Memory B cell (primary cell): ENCODE data around the gene RSBN1.

ENCODE experiments used
- ATAC-seq: fragments of 150-1000 bp; cut with Tn5 transposase; 2 replicates; pipeline ENCODE4 v1.10.0; 2021; ENCODE audit warnings: low read depth, mild to moderate bottlenecking, moderate library complexity
- DNase-seq, 2 donors: peaks; one replicate each; pipeline ENCODE4 v3.0.0; 2022; ENCODE audit warnings: low spot score in 2 of 2
- H3K27ac Mint-ChIP-seq: one replicate; pipeline ENCODE4 v1.8.0; 2022; ENCODE audit warnings: mild to moderate bottlenecking, moderate library complexity, mixed read lengths
- H3K27me3 Mint-ChIP-seq: one replicate; pipeline ENCODE4 v1.8.0; 2022; ENCODE audit warnings: mixed read lengths
- H3K36me3 Mint-ChIP-seq: one replicate; pipeline ENCODE4 v1.8.0; 2022; ENCODE audit warnings: mild to moderate bottlenecking, mixed read lengths
- H3K4me1 Mint-ChIP-seq: one replicate; pipeline ENCODE4 v1.8.0; 2022; ENCODE audit warnings: mixed read lengths
- H3K4me3 Mint-ChIP-seq: one replicate; pipeline ENCODE4 v1.8.0; 2022; ENCODE audit warnings: mild to moderate bottlenecking, moderate library complexity, mixed read lengths
- H3K9me3 Mint-ChIP-seq: one replicate; pipeline ENCODE4 v1.8.0; 2022; ENCODE audit warnings: mixed read lengths

RSBN1 gene

GRCh38 chr1:113805256-113805531, 7.1 kb downstream of the RSBN1 start:
- Mint-ChIP-seq H3K27ac (no peak overlapping the region), H3K4me1 (peaks cover 35% of the 10 kb centered on the region), H3K36me3 (peaks cover 10% of the 10 kb centered on the region), H3K9me3 (no peaks in the 10 kb centered on the region), H3K27me3 (no peaks in the 10 kb centered on the region), H3K4me3 (no peak overlapping the region)
- DNase-seq (no peak), ATAC-seq (no peak)

DNA sequence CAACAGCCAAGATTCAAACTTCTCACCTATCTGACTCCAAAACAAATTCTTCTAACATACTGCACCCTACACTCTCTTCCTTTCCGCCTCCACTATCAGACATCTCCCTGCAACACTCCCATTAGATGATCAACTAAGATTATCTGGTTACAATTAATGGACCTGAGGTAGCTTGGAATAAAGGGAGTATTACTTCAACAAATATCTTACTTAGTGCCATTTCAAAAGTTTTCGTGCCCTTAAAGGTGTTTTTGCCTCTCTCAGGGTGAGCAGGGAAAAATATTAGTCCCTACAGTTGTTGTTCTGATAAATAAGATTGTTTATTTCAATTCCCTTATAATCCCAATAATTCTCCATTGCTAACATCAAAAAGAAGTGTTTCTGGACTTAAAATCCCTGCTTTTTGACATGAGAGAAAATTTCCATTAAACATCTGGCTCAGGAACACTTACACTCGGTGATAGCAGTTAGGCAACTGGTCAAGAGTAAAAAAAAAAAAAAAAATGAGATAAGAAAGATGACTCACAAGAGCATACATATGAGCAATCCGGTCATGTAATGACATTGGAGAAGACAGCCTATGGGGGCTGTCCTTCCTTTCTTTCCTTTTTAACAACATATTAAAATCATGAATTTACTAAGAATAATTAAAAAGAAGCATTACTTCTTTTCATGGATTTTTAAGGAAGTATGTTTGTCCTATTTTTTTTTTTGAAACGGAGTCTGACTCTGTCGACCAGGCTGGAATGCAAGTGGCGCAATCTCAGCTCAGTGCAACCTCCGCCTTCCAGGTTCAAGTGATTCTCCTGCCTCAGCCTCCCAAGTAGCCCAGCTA, 7.6 kb downstream of the RSBN1 start:
- DNase-seq (no peak), ATAC-seq (no peak)
- Mint-ChIP-seq H3K4me1 (peaks cover 31% of the 10 kb centered on the region), H3K4me3 (no peak overlapping the region), H3K36me3 (peaks cover 10% of the 10 kb centered on the region), H3K27me3 (no peaks in the 10 kb centered on the region), H3K9me3 (no peaks in the 10 kb centered on the region), H3K27ac (no peak overlapping the region)

DNA sequence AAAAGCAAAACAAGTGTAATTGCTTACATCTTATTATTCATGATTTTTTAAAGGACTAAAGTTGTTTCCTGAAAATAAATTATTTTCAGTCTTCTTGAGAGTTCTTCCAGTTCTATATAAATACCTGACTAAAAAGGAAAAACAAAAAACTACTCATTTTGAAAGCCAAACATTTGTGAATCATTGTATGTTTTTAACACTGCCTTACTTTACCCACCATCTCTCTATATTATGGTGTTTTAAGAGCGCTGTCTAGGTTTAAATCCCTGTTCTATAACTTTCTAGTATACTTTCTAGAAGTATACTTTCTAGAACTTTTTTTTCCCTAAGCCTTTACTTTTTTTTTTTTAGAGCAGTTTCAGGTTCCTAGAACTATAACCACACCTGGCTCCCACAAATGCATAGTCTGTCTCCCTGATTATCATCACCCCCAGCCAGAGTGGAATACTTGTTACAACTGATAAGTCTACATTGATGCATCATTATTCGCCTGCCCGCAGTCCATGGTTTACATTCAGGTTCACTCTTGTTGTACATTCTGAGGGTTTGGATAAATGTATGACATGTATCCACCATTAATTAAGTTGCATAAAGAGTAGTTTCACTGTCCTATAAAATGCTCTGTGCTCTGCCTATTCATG, 9.8 kb downstream of the RSBN1 start:
- Mint-ChIP-seq H3K27me3 (no peaks in the 10 kb centered on the region), H3K9me3 (no peaks in the 10 kb centered on the region), H3K27ac (no peak overlapping the region), H3K4me1 (peaks cover 27% of the 10 kb centered on the region), H3K4me3 (no peak overlapping the region), H3K36me3 (peaks cover 10% of the 10 kb centered on the region)
- ATAC-seq (no peak), DNase-seq (no peak)

GRCh38 chr1:113800487-113800886, 11.8 kb downstream of the RSBN1 start:
- H3K27ac Mint-ChIP-seq: no peak overlapping the region
- H3K4me3 Mint-ChIP-seq: no peak overlapping the region
- H3K9me3 Mint-ChIP-seq: no peaks in the 10 kb centered on the region
- no peak for ATAC-seq
- peaks cover 14% of the 10 kb centered on the region for H3K36me3 Mint-ChIP-seq
- no peaks in the 10 kb centered on the region for H3K27me3 Mint-ChIP-seq
- H3K4me1 Mint-ChIP-seq: peaks cover 21% of the 10 kb centered on the region
- DNase-seq: no peak

DNA sequence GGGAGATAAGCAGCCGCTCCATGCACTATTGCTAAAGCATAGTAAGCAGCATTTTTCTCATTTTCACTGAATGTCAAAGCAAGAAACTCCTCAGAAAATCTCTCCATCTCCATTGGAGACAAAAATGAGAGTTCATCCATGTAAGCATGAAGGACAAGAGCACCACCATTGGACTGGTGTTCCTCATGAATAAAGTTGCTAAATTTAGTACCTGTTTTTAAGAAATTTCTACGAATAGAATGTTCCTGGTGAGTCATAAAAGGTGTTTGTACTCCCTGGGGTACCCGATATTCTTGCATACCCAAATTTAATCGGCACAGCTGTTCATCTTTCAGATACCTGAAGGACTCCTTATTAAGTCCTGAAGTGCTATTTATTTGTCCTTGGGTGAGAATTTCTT, 14.8 kb downstream of the RSBN1 start:
- H3K36me3 Mint-ChIP-seq: peaks cover 26% of the 10 kb centered on the region
- no peak overlapping the region for H3K27ac Mint-ChIP-seq
- H3K9me3 Mint-ChIP-seq: no peaks in the 10 kb centered on the region
- H3K27me3 Mint-ChIP-seq: no peaks in the 10 kb centered on the region
- peaks cover 23% of the 10 kb centered on the region for H3K4me1 Mint-ChIP-seq
- no peak for DNase-seq
- no peak for ATAC-seq
- H3K4me3 Mint-ChIP-seq: no peak overlapping the region

GRCh38 chr1:113793878-113794834, 18.1 kb downstream of the RSBN1 start:
- ATAC-seq (no peak), DNase-seq (no peak)
- H3K4me1 Mint-ChIP-seq: peaks cover 21% of the 10 kb centered on the region
- H3K36me3 Mint-ChIP-seq: peaks cover 33% of the 10 kb centered on the region
- no peaks in the 10 kb centered on the region for H3K9me3 Mint-ChIP-seq
- no peaks in the 10 kb centered on the region for H3K27me3 Mint-ChIP-seq
- H3K27ac Mint-ChIP-seq: no peak overlapping the region
- no peak overlapping the region for H3K4me3 Mint-ChIP-seq

GRCh38 chr1:113792986-113793385, 19.3 kb downstream of the RSBN1 start:
- DNase-seq (no peak), ATAC-seq (no peak)
- no peaks in the 10 kb centered on the region for H3K27me3 Mint-ChIP-seq
- no peak overlapping the region for H3K27ac Mint-ChIP-seq
- peaks cover 17% of the 10 kb centered on the region for H3K4me1 Mint-ChIP-seq
- no peaks in the 10 kb centered on the region for H3K9me3 Mint-ChIP-seq
- H3K36me3 Mint-ChIP-seq: peaks cover 33% of the 10 kb centered on the region
- H3K4me3 Mint-ChIP-seq: no peak overlapping the region

GRCh38 chr1:113792471-113792870, 19.8 kb downstream of the RSBN1 start:
- ATAC-seq (no peak), DNase-seq (no peak)
- Mint-ChIP-seq H3K27ac (peak overlapping the region; percentile 0), H3K27me3 (no peaks in the 10 kb centered on the region), H3K4me1 (peaks cover 20% of the 10 kb centered on the region), H3K36me3 (peaks cover 29% of the 10 kb centered on the region), H3K9me3 (no peaks in the 10 kb centered on the region), H3K4me3 (no peak overlapping the region)

DNA sequence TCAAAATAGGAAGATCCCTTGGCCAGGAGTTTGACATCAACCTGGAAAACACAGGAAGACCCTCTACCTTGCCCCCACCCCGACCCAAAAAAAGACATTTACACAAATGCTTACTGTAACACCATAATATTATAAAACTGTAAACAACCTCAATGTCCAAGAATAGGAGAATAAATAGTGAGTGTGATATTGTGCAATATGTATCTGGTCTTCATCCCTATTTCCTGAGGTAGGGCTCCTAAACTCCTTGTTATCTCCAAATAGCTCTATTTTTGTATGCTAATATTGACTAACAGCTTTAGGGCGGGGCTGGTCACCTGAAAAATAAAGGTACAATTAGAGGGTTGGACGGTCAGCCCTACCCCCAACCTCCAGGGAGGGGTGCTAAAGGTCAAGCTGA, 23.5 kb downstream of the RSBN1 start:
- no peak for ATAC-seq
- Mint-ChIP-seq H3K36me3 (peaks cover 12% of the 10 kb centered on the region), H3K9me3 (no peaks in the 10 kb centered on the region), H3K27ac (no peak overlapping the region), H3K27me3 (no peaks in the 10 kb centered on the region), H3K4me3 (no peak overlapping the region), H3K4me1 (peaks cover 23% of the 10 kb centered on the region)
- no peak for DNase-seq

- no peak for DNase-seq
- ATAC-seq: no peak
- H3K27me3 Mint-ChIP-seq: no peaks in the 10 kb centered on the region
- peak overlapping the region; percentile 80 for H3K27ac Mint-ChIP-seq
- H3K9me3 Mint-ChIP-seq: no peaks in the 10 kb centered on the region
- H3K4me1 Mint-ChIP-seq: peaks cover 25% of the 10 kb centered on the region
- H3K4me3 Mint-ChIP-seq: no peak overlapping the region
- peaks cover 8% of the 10 kb centered on the region for H3K36me3 Mint-ChIP-seq
Measured at GRCh38 chr1:113787663-113788062, 24.6 kb downstream of the RSBN1 start.

DNA sequence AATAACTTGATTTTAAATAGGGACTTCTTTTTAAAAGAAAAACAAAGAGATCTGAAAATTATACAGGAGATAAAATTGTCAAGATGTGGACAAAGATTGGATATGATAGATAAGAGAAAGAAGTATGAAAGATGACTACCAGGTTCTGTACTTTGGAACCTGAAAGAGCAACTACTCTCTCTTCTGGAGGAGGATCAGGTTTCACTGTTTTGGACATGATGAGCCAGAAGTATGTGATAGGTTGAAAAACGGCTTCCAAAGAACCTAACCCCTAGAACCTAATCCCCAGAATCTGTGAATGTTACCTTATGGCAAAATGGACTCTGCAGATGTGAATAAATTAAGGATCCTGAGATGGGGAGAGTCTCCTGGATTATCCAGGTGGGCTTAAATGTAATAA, 26.2 kb downstream of the RSBN1 start:
- DNase-seq (no peak), ATAC-seq (no peak)
- Mint-ChIP-seq H3K27ac (peak overlapping the region; percentile 62), H3K4me1 (peaks cover 20% of the 10 kb centered on the region), H3K36me3 (peaks cover 6% of the 10 kb centered on the region), H3K9me3 (no peaks in the 10 kb centered on the region), H3K4me3 (no peak overlapping the region), H3K27me3 (no peaks in the 10 kb centered on the region)

- no peaks in the 10 kb centered on the region for H3K9me3 Mint-ChIP-seq
- peaks cover 20% of the 10 kb centered on the region for H3K4me1 Mint-ChIP-seq
- peak overlapping the region; percentile 22 for H3K4me3 Mint-ChIP-seq
- no peaks in the 10 kb centered on the region for H3K27me3 Mint-ChIP-seq
- no peak for ATAC-seq
- peak overlapping the region; percentile 79 for H3K27ac Mint-ChIP-seq
- H3K36me3 Mint-ChIP-seq: no peaks in the 10 kb centered on the region
- no peak for DNase-seq
Measured at GRCh38 chr1:113784104-113784779, 28.0 kb downstream of the RSBN1 start.

GRCh38 chr1:113783254-113784103, 28.8 kb downstream of the RSBN1 start:
- peaks cover 3% of the 10 kb centered on the region for H3K36me3 Mint-ChIP-seq
- peaks cover 23% of the 10 kb centered on the region for H3K4me1 Mint-ChIP-seq
- DNase-seq (peak; percentile 18 to 39), ATAC-seq (peak; percentile 99)
- H3K27ac Mint-ChIP-seq: peak overlapping the region; percentile 79
- H3K9me3 Mint-ChIP-seq: peaks cover 3% of the 10 kb centered on the region
- H3K4me3 Mint-ChIP-seq: peak overlapping the region; percentile 22
- H3K27me3 Mint-ChIP-seq: no peaks in the 10 kb centered on the region
